HG02678 (cell line): ENCODE measurements around the gene TOB1.
"Not testable (repeated sequence)": the region's sequence is repeated elsewhere in the genome, so short reads cannot be mapped to it uniquely, and the experiment has no call there.

Experiments
- ATAC-seq: cut with Tn5 transposase; IDR thresholded peaks from one replicate; pipeline ENCODE4 v1.9.1; 2021; ENCODE audit warnings: mild to moderate bottlenecking, moderate library complexity; ENCODE audit not compliant: unreplicated experiment

TOB1 gene

GRCh38 chr17:50898369-50899004, 32.3 kb upstream of the TOB1 start:
- ATAC-seq: no peak

DNA sequence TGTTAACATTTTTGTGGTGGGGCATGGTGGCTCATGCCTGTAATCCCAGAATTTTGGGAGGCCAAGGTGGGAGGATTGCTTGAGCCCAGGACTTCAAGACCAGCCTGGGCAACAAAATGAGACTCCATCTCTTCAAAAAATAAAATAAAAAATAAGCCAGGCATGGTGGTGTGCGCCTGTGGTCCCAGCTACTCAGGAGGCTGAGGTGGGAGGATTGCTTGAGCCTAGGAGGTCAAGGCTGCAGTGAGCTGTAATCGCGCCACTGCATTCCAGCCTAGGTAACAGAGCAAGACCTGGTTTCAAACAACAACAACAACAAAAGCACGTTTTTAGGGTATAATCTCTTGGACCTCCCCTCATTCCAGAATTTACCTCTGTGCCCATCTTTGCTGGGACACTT, 28.4 kb upstream of the TOB1 start:
- not testable (repeated sequence) for ATAC-seq

GRCh38 chr17:50893183-50893993, 27.2 kb upstream of the TOB1 start:
- no peak for ATAC-seq

DNA sequence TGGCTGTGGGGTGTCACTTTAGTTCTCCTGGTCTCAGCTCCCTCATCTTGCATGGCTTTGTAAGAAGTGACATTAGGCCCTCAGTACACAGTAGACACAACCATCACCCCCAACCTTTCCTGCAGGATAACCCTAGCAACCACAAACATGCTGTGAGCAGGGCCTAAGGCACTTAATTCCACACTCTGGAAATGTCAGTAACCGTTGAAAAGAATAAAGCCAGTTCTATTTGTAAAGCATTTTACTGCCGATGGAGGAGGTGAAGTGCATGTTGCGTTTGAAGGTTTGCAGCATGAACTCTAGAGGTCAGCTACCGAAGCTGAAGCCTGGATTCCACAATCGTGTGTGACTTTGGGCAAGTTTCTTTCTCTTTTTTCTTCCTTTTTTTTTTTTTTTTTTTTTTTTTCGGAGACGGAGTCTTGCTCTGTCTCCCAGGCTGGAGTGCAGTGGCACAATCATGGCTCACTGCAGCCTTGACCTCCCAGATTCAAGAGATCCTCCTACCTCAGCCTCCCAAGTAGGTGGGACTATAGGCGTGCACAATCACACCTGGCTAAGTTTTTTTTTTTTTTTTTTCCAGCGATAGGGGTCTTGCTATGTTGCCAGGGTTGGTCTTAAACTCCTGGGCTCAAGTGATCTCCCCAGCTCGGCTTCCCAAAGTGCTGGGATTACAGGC, 26.1 kb upstream of the TOB1 start:
- no peak for ATAC-seq

- ATAC-seq: no peak
Measured at GRCh38 chr17:50891577-50891989, 25.4 kb upstream of the TOB1 start.

DNA sequence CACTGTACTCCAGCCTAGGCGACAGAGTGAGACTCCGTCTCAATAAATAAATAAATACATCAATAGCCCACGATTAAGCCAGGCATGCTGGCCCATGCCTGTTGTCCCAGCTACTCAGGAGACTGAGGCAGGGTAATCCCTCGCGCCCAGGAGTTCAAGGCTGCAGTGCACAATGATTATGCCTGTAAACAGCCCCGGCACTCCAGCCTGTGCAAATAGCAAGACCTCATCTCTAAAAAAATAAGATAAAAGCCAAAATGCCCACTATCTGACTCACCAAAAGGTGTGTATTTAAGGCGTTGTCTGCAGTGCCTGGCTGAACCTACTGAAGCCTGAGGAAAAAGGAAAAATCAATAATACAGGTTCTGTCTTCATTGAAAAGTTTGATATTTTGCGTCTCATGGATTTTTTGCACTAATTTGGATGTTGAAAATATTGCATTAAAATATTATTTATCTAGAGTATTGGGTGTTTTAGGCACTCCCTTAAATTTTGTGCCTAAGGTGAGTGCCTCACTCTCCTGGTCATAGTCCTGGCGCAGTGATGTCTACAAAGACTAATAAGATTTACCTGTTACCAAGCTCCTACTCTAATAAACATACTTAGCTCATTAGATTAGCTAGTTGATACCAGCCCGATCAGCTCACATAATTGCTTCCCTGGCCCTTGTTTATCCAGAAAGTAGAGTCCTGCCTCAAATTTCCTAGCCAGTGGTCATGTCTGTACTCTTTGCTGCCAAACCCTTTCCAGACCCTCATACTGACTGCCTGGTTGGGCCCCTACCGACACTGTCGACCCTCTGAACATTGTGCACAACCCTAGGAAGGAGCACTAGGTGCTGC, 24.7 kb upstream of the TOB1 start:
- ATAC-seq: no peak

DNA sequence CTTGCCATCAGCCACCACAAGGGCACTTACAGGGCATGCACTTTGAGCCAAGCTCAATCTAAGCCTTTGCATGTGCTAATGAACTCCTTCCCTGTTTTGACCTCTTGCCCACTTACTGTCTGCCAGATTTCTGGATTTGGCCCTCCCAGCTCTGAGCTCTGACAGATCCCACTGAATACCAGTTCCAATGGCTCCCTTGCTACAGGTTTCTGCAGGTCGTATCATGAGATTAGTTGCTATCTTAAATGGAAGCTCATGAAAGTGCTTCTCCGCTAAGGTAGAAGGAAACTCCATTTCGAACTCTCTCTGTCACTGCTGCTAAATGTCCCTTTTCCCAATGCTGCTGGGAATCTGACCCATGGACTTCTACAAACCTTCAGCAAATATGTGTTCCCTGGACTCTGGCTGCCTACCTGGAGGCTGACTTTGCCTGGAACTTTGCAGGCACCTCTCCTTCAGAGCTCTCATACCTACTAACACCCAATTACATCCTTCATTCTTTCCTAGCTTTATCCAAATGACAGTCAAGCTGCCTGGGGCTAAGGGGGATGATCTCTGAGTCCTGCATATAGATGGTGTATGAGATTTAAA, 23.5 kb upstream of the TOB1 start:
- no peak for ATAC-seq

DNA sequence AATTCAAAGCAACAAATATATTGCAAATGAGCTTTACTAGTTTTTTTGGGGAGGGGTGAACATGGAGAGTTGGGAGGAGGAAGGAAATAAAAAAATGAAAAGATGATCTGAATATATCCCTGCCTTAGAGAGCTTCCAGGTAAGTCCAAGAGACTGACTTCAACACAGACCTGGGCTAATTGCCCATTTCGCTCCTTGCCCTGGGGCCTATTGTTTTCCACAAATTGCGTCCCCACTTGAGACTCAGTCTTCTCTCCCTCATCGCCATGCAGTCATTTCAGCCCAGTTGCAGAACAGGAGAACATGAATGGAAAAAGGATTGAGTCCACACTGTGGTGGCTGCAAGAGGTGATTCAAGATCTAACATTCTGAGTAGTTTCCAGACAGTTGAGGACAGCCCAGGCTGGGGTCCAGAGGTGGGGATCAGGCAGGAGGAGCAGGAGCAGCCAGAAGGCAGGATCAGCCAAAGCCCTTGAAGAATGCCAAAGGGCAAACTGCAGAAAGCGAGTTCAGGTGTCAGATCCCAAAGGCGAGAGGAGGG, 21.6 kb upstream of the TOB1 start:
- no peak for ATAC-seq

DNA sequence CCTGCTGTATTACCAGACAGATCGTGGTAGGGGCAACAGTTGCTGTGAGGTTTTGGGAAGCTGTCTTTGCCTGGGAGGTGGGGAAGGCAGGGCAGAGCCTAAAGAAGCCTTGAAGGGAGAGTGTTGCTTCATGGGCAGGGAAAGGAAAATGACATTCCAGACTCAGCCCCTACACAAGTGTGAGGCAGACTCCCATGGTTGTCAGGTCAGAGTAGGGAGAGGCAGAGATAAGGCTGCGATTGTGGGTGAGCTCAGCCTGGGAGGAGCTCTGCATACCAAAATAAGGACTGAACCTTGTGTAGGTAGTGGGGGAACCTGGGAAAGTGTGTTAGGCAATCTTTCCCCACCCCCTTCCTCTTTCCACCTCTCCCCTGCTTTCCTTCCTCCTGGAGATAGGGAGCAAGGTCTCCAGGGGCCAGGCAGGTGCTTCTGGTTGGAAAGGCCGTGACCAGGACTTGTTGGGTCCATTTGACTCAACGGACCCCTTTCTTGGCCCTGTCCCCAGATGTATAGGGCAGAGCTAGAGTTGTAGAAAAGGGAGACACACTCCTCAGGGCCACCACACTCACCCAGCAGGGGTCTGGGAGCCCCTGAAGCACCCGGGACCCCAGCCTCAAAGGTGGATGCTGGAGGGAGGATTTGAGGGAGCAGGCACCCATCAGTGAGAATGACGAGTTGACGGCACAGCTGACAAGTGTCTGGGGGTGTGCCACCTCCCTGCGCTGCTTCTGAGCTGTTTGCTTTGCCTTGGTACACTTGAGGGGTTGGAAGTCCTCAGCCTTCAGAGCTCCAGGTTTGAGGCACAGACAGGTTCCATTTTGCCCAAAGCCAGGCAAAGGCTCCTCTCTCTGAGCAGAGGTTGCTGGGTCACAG, 18.5 kb upstream of the TOB1 start:
- no peak for ATAC-seq

DNA sequence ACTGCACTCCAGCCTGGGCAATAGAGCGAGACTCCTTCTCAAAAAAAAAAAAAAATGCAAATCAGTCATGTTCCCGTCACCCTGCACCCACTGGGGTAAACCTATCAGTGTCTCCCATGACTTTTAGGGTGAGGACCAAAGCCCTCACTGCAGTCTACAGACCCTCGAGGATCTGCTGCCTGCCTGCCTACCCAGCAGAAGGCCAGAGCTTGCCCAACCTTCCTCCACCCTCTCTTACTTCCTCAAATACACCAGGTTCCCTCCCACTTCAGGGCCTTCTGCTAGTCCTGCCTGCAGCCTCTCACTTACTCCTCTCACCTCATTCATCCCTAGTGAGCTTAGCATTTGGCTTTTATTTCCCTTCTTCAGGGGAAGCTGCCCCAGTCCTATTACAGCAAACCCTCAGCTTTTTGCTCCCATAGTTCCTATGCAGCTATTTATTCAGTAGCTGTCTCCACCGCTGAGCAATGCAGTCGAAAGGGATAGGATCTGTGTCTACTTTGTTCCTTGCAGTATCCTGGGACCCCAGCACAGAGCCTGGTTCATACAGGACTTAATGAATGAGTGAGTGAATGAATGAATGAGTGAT, 17.8 kb upstream of the TOB1 start:
- no peak for ATAC-seq

DNA sequence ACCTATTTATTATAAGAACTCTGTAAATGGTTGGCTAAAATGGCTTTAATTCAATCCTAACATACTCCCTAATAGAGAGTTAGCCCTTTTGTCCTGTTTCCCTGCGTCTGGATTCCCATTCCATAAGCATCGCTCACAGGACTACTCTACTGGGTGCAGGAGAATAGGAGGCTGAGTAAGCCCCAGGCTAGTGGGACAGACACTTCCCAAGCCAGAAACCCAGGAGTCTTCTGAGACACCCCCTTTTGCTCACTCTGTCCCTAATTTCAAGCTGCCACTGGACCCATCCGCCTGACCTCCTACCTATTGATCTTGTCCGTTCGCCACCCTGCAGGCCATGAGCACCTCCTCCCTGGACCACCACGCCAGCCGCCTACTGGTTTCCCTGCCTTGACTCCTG, 16.7 kb upstream of the TOB1 start:
- ATAC-seq: no peak

- ATAC-seq: no peak
Measured at GRCh38 chr17:50881182-50881581, 15.0 kb upstream of the TOB1 start.

DNA sequence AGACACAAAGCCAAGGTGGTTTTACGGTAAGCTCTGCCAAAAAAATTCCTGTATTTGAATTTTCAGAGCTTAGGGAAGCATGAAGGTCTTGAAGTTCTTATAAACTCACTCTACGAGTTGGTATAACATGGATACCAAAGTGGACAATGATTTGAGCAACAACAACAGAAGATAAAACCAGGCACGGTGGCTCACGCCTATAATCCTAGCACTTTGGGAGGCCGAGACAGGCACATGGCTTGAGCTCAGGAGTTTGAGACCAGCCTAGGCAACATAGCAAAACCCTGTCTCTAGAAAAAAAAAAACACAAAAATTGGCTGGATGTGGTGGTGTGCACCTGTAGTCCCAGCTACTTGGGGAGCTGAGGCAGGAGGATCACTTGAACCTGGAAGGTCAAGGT, 12.9 kb upstream of the TOB1 start:
- no peak for ATAC-seq

- no peak for ATAC-seq
Measured at GRCh38 chr17:50877838-50878237, 11.7 kb upstream of the TOB1 start.

GRCh38 chr17:50877042-50877441, 10.9 kb upstream of the TOB1 start:
- ATAC-seq: not testable (repeated sequence)

GRCh38 chr17:50875074-50875473, 8.9 kb upstream of the TOB1 start:
- ATAC-seq: no peak

DNA sequence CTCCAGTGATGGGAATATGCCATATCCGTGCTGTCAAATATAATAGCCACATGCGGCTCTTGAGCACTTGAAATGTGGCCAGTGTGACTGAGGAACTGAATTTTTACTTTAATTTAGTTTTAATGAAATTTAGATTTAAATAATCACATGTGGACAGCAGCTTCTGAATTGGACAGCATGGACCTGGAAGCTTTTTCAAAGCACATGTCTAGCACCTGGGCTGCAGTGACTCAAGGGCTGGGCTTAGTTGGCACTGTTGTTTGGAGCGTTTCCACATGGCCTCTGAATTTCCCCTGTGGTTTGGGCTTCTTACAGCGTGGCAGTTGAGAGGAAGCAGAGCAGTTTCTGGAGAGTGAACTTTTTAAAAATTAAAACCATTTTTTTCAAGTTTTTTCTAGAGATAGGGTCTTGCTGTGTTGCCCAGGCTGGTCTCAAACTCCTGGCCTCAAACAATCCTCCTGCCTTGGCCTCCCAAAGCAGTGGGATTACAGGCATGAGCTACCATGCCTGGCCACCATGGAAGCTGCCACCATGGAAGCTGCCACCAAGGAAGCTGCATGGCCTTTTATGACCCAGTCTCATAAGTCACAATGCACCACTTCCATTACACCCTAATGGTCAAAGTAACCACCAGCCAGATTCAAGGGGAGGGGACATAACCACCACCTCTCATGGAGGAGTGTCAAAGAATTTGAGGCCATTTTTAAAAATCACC, 6.7 kb upstream of the TOB1 start:
- ATAC-seq: no peak

GRCh38 chr17:50871898-50872297, 5.7 kb upstream of the TOB1 start:
- no peak for ATAC-seq
